Activated CD4-positive, alpha-beta T cell treated with anti-CD3 and anti-CD28 coated beads, Interleukin-2, amount 50 U/mL, for 24 hours (primary cell): ENCODE results near the gene FYTTD1.
"Not testable (repeated sequence)": the region's sequence is repeated elsewhere in the genome, so short reads cannot be mapped to it uniquely, and the experiment has no call there.

Source experiments
- DNase-seq, 2 donors: peaks; one replicate each; pipeline ENCODE4 v3.0.0-alpha.2; 2020; ENCODE audit warnings: low read depth in 1 of 2, low spot score in 1 of 2

FYTTD1 gene, protein sequence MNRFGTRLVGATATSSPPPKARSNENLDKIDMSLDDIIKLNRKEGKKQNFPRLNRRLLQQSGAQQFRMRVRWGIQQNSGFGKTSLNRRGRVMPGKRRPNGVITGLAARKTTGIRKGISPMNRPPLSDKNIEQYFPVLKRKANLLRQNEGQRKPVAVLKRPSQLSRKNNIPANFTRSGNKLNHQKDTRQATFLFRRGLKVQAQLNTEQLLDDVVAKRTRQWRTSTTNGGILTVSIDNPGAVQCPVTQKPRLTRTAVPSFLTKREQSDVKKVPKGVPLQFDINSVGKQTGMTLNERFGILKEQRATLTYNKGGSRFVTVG

DNA sequence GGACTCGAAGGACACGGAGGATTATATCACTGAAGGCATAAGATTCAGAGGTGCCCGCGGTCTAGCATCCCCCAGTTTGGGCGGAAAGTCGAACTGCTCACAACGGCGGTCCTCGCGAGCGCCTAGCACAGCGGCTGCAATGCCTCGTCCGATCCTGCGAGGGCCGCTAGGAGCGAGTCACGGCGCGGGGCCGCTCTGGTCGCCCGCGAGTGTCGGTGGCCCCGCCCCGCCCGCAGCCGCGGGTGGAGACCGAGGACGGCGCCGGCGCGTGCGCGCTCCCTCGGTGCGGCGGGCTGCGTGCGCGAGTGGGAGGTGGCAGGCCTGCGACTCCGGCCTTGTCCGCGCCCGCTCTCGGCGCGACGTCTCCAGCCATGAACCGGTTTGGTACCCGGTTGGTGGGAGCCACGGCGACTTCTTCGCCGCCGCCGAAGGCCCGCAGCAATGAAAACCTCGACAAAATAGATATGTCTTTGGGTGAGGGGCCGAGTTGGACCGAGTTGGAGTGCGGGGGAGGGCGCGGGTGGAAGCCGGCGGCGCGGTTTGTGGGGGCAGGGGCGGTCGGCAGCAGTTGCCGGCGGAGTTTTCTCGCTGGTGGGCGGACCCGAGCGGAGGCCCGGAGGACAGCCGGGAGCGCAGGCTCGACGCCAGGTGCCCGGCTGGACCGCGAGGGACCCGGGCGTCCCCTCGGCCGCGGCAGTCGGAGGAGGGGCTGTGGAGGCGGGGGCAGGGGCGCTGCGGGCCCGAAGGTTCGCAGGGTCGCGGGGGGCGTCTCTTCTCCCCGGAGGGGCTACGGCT lies at the start of gene FYTTD1:
TSS of gene FYTTD1 (plus strand) at position 283 of the 795 bp plus-strand sequence. CDS start at position 372, 89 bp downstream.
- peak; percentile 70 to 76 for DNase-seq

DNA sequence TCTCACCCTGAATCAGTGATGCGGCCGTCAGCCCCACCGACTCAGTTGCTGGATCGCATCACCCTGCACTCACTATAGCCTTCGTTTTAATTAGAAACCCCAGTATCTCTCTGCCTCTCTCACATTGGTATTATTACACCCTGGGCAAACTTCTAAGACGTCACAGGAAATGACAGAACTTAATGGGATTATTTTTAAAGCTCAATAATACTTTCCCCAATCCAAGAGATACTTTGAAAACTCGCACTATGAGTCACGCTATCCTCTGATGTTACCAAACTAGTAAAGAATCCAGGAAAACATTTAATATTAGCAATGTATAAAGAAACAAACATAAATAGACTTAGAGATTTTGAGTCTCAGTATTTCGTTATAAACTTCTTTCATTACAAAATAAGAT lies 49.6 kb upstream of the FYTTD1 start:
- no peak for DNase-seq

DNA sequence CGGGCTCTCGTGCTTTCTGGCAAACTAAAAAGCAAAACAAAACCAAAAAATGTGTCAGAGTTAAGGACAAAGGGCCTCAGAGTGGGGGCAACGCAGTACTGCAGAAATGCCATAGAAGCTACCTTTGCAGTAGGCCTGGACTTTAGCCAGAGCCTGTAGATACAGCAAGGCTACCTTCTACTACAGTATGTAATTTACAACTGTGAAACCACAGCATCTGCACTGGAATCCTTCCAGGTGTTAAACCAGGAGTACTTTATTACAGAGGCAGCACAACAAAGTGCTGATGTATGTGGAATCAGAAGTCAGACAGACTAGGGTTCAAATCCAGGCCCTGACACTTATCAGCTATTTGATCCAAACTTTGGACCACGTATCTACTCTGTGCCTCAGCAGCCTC lies 47.8 kb upstream of the FYTTD1 start:
- DNase-seq: no peak

DNA sequence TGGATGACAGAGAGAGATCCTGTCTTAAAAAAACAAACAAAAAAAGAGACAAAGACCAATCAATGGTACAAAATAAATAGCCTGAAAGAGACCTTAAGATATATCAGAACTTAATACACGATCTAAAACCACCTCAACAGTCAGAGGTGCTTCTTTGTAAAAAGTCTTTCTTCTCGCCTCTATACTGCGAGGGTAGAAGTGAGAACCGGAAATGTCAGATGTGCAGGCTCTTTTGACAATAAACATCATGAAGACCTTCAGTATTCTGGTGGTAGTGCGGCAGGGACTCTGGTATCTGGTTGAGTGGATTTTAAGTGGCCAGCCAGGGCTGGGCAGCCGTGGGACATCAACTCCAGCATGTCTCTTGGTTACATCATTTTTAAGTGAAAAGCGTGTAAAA lies 43.0 kb upstream of the FYTTD1 start:
- no peak for DNase-seq

DNA sequence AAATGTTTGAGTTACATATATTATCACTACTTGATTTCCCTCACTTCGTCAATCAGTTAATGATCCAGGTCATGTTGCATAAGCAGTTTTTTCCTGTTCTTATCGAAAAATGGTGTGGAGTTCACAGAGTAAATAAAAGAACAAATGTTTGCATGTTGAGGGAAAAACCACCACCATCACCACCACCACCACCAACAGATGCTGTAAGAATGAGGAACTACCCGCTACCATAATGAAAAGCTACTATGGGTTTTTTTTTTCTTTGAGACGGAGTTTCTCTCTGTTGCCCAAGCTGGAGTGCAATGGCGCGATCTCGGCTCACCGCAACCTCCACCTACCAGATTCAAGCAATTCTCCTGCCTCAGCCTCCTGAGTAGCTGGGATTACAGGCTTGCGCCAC lies 40.5 kb upstream of the FYTTD1 start:
- no peak for DNase-seq

DNA sequence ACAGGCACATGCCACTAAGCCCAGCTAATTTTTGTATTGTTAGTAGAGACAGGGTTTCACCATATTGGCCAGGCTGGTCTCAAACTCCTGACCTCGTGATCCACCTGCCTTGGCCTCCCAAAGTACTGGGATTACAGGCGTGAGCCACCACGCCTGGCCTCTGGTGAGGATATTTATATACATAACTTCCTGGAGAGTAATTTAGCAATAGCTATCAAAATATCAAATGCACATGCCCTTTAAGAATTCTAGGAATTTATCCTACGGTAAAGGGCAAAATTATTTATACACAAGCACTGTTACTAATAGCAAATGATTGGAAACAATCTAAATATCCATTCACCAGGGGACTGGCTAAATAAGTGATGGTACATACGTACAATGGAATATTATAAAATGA lies 38.7 kb upstream of the FYTTD1 start:
- DNase-seq: not testable (repeated sequence)

DNA sequence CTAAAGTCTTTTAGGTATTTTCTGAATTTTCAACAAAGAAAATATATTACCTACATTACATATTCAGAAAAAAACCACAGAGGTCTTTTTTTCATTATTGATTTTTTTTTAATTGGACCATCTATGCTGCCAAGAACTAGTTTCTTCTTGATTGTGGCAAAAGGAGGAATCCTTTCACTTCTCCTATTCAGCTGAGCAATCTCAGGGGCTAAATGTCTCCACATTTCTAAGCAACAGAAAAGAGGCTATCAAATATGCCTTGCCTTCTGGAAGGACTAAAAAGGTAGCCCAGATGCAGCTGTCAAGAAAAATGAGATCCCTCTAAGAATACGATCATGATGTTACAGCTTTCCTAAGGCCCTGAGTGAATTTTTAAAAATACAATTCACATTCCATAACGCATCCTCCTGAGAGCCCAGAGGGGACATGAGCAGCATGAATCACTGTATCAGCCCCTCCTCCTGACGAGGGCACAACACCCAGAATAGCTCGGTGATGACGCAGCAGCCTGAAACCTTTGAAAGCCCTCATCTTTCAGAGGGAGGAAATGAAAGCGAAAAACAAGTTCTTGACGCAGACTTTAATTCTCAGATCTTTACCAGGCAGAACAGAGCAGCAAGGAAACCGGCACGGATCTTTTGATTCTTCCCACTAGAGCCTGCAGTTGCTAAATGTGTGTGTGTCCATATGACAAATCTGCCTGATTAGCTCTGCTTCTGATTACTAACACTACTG lies 37.5 kb upstream of the FYTTD1 start:
- DNase-seq: peak; percentile 65 to 86

DNA sequence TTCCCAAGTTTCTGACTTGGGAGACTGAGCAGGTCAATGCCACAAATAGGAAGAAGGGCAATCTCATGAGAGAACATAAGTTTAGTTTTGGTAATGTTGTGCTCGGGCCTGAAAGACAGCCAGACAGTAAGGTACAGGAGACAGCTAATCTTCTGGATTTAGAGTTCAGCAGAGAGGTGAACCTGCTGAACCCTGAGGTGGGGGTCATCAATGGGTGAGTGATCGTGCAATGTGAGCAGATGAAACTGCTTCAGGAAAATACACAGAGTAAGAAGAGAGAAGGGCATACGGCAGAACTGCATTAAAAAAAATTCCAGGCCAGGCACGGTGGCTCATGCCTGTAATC lies 36.2 kb upstream of the FYTTD1 start:
- DNase-seq: no peak

DNA sequence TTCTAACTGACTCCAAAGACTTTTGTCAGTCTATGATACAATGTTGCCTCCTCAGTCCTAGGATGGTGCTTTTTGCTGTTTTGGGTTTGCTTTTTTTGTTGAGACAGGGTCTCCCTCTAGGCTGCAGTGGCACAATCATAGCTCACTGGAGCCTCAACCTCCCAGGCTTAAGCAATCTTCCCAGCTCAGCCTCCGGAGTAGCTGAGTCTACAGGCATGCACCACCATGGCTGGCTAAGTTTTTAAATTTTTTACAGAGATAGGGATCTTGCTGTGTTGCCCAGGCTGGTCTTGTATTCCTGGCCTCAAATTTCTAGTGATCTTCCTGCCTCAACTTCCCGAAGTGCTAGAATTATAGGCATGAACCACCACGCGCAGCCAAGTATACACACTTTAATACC lies 35.4 kb upstream of the FYTTD1 start:
- DNase-seq: no peak

DNA sequence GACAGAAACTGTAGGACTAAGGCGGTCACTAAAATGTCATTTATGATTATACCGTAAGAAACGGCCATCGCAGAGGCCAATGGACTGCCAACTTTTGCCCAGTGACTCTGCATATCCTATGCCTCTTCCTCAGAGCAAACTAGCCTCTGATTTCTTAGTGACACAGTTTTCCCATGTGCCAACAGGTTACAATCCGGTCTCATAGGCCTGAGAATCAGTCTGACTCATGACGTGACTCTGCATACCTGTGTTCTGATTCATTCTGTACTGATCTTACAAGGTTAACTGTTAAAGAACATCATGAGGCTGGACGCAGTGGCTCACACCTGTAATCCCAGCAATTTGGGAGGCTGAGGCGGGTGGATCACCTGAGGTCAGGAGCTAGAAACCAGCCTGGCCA lies 30.8 kb upstream of the FYTTD1 start:
- no peak for DNase-seq

DNA sequence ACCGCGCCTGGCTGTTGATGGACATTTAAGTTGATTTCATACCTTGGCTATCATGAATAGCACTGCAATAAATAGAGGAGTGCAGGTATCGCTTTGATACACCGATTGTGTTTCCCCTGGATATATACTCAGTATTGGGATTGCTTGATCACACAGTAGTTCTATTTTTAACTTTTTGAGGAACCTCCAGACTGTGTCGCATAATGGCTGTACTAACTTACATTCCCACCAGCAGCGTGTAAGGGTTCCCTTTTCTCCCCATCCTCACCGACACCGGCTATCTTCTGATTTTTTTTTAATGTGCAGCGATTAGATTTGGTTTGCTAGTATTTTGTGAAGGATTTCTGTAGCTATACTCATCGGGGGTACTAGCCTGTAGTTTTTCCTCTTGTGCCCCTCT lies 29.0 kb upstream of the FYTTD1 start:
- DNase-seq: no peak

DNA sequence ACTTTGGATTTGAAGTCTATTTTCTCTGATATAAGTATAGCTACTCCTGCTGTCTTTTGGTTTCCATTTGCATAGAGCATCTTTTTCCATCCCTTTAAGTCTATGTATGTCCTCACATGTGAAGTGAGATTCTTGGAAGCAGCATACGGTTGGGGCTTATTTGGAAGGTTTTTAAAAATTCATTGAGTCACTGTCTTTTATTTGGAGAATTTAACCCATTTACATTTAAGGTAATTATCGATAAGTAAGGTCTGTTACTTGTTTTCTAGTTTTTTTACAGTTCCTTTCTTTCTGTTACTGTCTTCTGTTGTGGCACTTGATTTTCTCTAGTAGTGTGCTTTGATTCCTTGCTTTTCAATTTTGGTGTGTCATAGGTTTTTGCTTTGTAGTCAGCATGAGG lies 26.9 kb upstream of the FYTTD1 start:
- no peak for DNase-seq

DNA sequence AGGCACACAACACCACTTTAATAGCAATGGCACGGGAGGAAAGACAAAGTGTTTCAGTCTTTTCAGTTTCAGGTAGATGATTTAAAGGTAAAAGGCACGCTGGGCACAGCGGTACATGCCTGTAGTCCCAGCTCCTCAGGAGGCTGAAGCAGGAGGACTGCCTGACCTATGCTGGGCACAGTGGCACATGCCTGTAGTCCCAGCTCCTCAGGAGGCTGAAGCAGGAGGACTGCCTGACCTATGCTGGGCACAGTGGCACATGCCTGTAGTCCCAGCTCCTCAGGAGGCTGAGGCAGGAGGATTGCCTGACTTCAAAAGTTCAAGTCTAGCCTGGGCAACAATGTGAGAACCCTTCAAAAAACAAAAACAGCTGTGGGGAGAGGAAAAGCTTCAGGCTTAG lies 21.8 kb upstream of the FYTTD1 start:
- not testable (repeated sequence) for DNase-seq

DNA sequence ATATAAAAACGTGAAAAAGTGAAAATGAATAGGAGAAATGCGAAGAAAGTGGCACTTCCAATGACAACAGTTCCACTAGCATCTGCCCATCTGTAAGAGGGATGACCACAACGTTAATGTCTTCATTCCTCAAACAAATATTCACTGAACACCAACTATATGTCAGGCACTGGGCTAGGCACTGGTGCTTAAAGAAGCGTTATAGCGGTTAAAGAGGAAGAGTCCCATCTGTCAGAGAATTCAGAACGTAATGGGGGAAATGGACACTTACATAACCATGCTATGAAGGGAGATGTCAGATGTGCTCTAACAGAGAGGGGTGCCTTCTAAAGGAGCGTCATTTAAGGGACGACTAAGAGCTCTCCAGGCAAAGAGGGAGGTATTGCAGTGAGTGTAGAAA lies 21.2 kb upstream of the FYTTD1 start:
- no peak for DNase-seq

DNA sequence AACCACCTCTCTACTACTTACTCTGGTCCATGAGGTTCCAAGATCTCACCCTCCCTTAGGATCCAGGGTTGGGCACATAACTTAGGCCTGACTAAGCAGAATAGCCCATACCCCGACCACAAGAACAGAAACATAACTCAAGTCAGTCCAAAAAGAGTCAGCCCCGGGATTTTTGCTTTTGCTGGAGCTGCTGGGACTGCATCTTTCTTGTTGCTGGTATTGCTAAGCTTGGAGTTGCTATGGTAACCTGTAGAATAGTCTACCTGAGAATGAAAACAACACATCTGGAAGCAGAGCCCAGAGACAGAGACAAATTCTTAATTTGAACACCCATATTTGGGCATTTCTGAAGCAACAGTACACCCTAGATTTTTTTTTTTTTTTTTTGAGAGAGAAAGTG lies 19.5 kb upstream of the FYTTD1 start:
- no peak for DNase-seq

DNA sequence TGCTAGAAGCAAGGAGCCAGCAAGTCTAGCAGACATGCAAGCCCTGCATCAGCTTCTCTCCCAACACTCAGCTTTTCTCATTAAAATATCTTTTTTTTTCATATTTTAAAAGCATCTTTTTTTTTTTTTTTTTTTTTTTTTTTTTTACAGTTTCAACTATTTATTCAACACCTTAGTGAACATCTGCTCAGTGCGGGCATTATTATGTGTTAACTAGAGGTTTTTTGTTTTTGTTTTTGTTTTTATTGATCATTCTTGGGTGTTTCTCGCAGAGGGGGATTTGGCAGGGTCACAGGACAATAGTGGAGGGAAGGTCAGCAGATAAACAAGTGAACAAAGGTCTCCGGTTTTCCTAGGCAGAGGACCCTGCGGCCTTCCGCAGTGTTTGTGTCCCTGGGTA lies 18.9 kb upstream of the FYTTD1 start:
- not testable (repeated sequence) for DNase-seq

DNA sequence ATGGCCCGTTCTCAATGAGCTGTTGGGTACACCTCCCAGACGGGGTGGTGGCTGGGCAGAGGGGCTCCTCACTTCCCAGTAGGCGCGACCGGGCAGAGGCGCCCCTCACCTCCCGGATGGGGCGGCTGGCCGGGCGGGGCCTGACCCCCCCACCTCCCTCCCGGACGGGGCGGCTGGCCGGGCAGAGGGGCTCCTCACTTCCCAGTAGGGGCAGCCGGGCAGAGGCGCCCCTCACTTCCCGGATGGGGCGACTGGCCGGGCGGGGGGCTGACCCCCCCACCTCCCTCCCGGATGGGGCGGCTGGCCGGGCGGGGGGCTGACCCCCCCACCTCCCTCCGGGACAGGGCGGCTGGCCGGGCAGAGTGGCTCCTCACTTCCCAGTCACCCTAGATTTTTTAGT lies 18.2 kb upstream of the FYTTD1 start:
- DNase-seq: not testable (repeated sequence)

DNA sequence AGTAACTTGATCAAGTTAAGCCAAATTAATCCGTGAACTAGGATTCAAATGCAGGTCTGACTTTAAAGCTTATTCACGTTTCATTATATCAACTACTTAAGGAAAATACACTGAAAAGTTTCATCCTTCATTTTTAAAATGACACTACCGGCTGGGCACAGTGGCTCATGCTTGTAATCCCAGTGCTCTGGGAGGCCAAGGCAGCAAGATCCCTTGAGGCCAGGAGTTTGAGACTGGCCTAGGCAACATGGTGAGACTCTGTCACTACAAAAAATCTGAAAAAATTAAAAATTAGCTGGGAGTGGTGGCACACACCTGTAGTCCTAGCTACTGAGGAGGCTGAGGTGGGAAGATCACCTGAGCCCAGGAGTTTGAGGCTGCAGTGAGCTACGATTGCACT lies 16.6 kb upstream of the FYTTD1 start:
- no peak for DNase-seq

DNA sequence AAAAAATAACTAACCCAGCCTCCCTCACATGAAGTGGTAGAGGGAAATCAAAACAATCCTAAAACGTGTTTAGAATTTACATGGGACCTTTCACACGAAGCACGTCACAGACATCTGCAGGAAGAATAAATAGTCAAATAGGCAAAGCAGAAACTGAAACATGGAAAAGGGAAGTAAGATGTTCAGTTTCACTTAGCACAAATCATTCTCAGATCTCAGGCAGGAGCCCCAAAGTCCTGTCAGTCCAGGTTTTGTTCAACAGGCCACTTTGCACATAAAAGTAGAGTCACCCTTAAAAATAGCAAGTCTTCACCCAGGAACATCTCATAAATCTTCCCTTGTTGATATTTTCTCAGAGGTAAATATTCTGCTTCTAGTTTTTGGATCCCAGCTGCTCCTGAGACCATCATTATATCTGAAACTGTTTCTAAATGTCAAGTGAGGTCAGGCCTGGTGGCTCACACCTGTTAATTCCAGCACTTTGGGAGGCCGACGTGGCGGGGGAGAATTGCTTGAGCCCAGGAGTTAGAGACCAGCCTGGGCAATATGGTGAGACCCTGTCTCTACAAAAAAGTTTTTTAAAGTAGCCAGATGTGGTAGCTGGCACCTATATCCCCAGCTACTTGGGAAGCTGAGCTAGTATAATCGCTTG lies 14.9 kb upstream of the FYTTD1 start:
- DNase-seq: no peak

DNA sequence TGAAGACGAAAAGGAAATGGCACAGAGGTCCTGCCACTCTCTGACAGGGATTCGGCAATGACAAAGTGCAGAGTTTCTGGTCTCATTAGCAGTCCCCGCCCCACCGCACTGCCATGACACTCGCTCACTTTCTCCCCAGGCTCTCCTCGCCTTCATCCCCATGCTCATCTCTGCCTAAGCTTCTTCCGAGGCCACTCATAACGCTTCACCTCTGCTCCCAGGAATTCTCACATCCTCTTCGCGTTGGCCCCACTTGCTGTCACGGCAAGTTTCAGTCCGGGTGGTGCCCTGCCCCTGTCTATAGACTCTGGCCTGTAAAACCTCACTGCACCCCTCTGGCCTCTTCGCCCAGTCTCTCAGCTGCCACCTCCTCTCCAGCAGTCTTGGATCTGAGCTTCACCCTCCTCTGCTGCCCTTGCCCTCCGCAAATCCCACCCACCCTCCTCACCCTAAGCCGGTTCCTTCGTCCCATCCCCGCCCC lies 13.6 kb upstream of the FYTTD1 start:
- DNase-seq: peak; percentile 35 to 37
